Measurements from ENCODE around the gene FAAH. TPM values are rescaled to one million over a fixed set of nuclear protein-coding genes. Genes with fewer than 3 reads are reported as not detected.

Gene FAAH
- polyA plus RNA-seq, 1 donor, result 23.1 TPM

- Histone ChIP-seq H3K4me1 (ENCODE audit: control insufficient read depth, insufficient read depth, low read length) (peaks cover 32% of the 10 kb centered on the region), H3K36me3 (ENCODE audit: control insufficient read depth, insufficient read depth, low read length) (no peaks in the 10 kb centered on the region), H3K4me3 (ENCODE audit: low read length) (no peak overlapping the region), H3K27ac (ENCODE audit: low read length) (no peak overlapping the region), H3K9me3 (ENCODE audit: control insufficient read depth, low read depth, low read length) (no peaks in the 10 kb centered on the region), H3K27me3 (ENCODE audit: control insufficient read depth, insufficient read depth, low read length) (peaks cover 7% of the 10 kb centered on the region)
- WGBS (ENCODE audit: insufficient coverage, low lambda C conversion rate), result 60% methylated on average over 1 of the region's 9 CpGs
- DNase-seq, result no peak
Measured at GRCh38 chr1:46399307-46399706, 5.2 kb downstream of the FAAH start.

DNA sequence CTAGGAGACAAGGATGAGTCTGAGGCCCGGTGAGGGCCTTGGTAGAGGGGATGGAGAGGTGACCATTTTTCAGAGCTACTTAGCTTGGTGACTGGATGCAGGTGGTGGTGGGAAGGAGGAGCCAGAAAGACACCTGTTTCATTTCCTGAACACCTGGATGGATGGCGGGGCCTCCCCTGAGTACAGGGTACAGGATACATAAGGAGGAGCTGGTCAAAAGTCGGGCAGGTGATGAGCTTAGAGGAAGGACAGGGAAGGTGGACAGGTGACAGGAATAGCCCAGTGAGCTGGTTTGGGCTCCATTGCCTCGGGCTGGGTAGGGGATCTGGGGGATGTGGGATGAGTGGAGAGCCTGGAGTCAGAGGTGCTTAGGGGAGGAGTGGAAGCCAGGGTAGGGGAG, 6.3 kb downstream of the FAAH start:
- peaks cover 26% of the 10 kb centered on the region for H3K4me1 ChIP-seq (ENCODE audit: control insufficient read depth, insufficient read depth, low read length)
- no peaks in the 10 kb centered on the region for H3K9me3 ChIP-seq (ENCODE audit: control insufficient read depth, low read depth, low read length)
- DNase-seq, result peak; percentile 43 to 72
- no peak overlapping the region for H3K4me3 ChIP-seq (ENCODE audit: low read length)
- no peaks in the 10 kb centered on the region for H3K36me3 ChIP-seq (ENCODE audit: control insufficient read depth, insufficient read depth, low read length)
- peaks cover under 1% of the 10 kb centered on the region for H3K27me3 ChIP-seq (ENCODE audit: control insufficient read depth, insufficient read depth, low read length)
- WGBS (ENCODE audit: insufficient coverage, low lambda C conversion rate), result no CpG with 5 or more reads among the region's 4 CpGs
- H3K27ac ChIP-seq (ENCODE audit: low read length), result no peak overlapping the region

DNA sequence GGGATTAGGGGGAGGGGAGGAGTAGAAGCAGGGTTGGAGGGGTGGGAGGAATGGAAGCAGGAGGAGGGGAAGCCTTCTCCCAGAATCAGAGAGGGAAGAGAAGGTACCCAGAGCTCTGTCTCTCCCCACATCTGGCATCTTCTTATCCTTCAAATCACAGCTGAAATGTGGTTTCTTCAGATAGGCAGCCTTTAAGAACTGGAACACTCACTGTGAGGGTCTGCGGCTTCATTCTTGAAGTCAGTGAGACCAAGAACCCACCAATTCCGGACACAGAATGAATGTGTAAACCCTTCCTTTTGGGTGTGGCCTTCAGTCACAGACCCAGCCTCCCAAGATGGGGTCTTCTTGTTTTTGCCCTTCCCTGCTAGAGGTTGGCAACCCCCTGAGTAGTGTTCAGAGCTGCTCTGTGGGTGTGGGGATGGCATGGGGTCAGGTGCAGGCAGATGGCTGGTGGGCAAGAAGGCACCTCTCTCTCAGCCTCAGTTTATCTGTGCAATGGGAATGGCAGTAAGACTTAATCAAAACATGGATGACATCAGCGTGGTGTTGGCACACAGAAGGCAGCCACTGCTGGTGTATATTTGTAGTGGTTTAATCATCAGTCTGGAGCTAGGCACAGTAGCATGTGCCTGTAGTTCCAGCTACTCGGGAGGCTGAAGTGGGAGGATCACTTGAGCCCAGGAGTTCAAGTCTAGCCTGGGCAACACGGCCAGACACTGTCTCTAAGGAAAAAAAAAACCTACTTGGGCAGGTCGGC, 7.2 kb downstream of the FAAH start:
- DNase-seq, result no peak
- no CpG with 5 or more reads among the region's 6 CpGs for WGBS (ENCODE audit: insufficient coverage, low lambda C conversion rate)
- Histone ChIP-seq H3K4me1 (ENCODE audit: control insufficient read depth, insufficient read depth, low read length) (peaks cover 25% of the 10 kb centered on the region), H3K27ac (ENCODE audit: low read length) (no peak overlapping the region), H3K4me3 (ENCODE audit: low read length) (no peak overlapping the region), H3K9me3 (ENCODE audit: control insufficient read depth, low read depth, low read length) (no peaks in the 10 kb centered on the region), H3K36me3 (ENCODE audit: control insufficient read depth, insufficient read depth, low read length) (no peaks in the 10 kb centered on the region), H3K27me3 (ENCODE audit: control insufficient read depth, insufficient read depth, low read length) (no peaks in the 10 kb centered on the region)

GRCh38 chr1:46401964-46402626, 8.0 kb downstream of the FAAH start:
- no CpG with 5 or more reads among the region's 10 CpGs for WGBS (ENCODE audit: insufficient coverage, low lambda C conversion rate)
- peak; percentile 50 to 80 for DNase-seq
- H3K9me3 ChIP-seq (ENCODE audit: control insufficient read depth, low read depth, low read length), result no peaks in the 10 kb centered on the region
- no peak overlapping the region for H3K4me3 ChIP-seq (ENCODE audit: low read length)
- H3K4me1 ChIP-seq (ENCODE audit: control insufficient read depth, insufficient read depth, low read length), result peaks cover 24% of the 10 kb centered on the region
- no peaks in the 10 kb centered on the region for H3K27me3 ChIP-seq (ENCODE audit: control insufficient read depth, insufficient read depth, low read length)
- no peaks in the 10 kb centered on the region for H3K36me3 ChIP-seq (ENCODE audit: control insufficient read depth, insufficient read depth, low read length)
- no peak overlapping the region for H3K27ac ChIP-seq (ENCODE audit: low read length)

GRCh38 chr1:46403916-46404315, 9.8 kb downstream of the FAAH start:
- Histone ChIP-seq H3K36me3 (ENCODE audit: control insufficient read depth, insufficient read depth, low read length) (peaks cover 9% of the 10 kb centered on the region), H3K4me1 (ENCODE audit: control insufficient read depth, insufficient read depth, low read length) (peaks cover 24% of the 10 kb centered on the region), H3K27ac (ENCODE audit: low read length) (no peak overlapping the region), H3K9me3 (ENCODE audit: control insufficient read depth, low read depth, low read length) (no peaks in the 10 kb centered on the region), H3K4me3 (ENCODE audit: low read length) (no peak overlapping the region), H3K27me3 (ENCODE audit: control insufficient read depth, insufficient read depth, low read length) (no peaks in the 10 kb centered on the region)
- DNase-seq, result no peak
- no CpG with 5 or more reads among the region's 5 CpGs for WGBS (ENCODE audit: insufficient coverage, low lambda C conversion rate)

GRCh38 chr1:46404482-46405196, 10.5 kb downstream of the FAAH start:
- Histone ChIP-seq H3K4me1 (ENCODE audit: control insufficient read depth, insufficient read depth, low read length) (peaks cover 24% of the 10 kb centered on the region), H3K4me3 (ENCODE audit: low read length) (no peak overlapping the region), H3K27ac (ENCODE audit: low read length) (no peak overlapping the region), H3K9me3 (ENCODE audit: control insufficient read depth, low read depth, low read length) (no peaks in the 10 kb centered on the region), H3K36me3 (ENCODE audit: control insufficient read depth, insufficient read depth, low read length) (peaks cover 9% of the 10 kb centered on the region), H3K27me3 (ENCODE audit: control insufficient read depth, insufficient read depth, low read length) (no peaks in the 10 kb centered on the region)
- DNase-seq, result no peak
- 100% methylated on average over 1 of the region's 7 CpGs for WGBS (ENCODE audit: insufficient coverage, low lambda C conversion rate)

- Histone ChIP-seq H3K9me3 (ENCODE audit: control insufficient read depth, low read depth, low read length) (no peaks in the 10 kb centered on the region), H3K4me1 (ENCODE audit: control insufficient read depth, insufficient read depth, low read length) (peaks cover 22% of the 10 kb centered on the region), H3K27ac (ENCODE audit: low read length) (no peak overlapping the region), H3K27me3 (ENCODE audit: control insufficient read depth, insufficient read depth, low read length) (no peaks in the 10 kb centered on the region), H3K4me3 (ENCODE audit: low read length) (no peak overlapping the region), H3K36me3 (ENCODE audit: control insufficient read depth, insufficient read depth, low read length) (peaks cover 9% of the 10 kb centered on the region)
- no CpG with 5 or more reads among the region's 12 CpGs for WGBS (ENCODE audit: insufficient coverage, low lambda C conversion rate)
- DNase-seq, result no peak
Measured at GRCh38 chr1:46405197-46405555, 11.1 kb downstream of the FAAH start.

DNA sequence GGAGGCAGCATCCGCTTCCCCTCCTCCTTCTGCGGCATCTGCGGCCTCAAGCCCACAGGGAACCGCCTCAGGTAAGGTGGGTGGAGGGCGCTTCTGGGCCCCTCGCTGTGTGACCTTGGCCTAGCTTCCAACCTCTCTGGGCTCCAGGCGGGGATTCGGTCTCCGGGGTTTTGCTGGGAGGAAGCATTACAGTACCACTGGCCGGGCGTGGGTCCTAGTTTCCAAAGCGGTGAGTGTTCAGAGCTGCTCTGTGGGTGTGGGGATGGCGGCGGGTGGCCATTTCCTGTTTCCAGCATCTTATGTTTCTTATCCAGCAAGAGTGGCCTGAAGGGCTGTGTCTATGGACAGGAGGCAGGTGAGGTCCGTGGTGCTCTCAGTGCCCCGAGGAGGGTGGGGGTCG, 11.6 kb downstream of the FAAH start:
- H3K4me3 ChIP-seq (ENCODE audit: low read length), result no peak overlapping the region
- no peaks in the 10 kb centered on the region for H3K27me3 ChIP-seq (ENCODE audit: control insufficient read depth, insufficient read depth, low read length)
- no peak overlapping the region for H3K27ac ChIP-seq (ENCODE audit: low read length)
- peaks cover 17% of the 10 kb centered on the region for H3K4me1 ChIP-seq (ENCODE audit: control insufficient read depth, insufficient read depth, low read length)
- WGBS (ENCODE audit: insufficient coverage, low lambda C conversion rate), result no CpG with 5 or more reads among the region's 17 CpGs
- H3K9me3 ChIP-seq (ENCODE audit: control insufficient read depth, low read depth, low read length), result no peaks in the 10 kb centered on the region
- DNase-seq, result no peak
- peaks cover 9% of the 10 kb centered on the region for H3K36me3 ChIP-seq (ENCODE audit: control insufficient read depth, insufficient read depth, low read length)

GRCh38 chr1:46406881-46407608, 12.9 kb downstream of the FAAH start:
- WGBS (ENCODE audit: insufficient coverage, low lambda C conversion rate), result no CpG with 5 or more reads among the region's 13 CpGs
- H3K27me3 ChIP-seq (ENCODE audit: control insufficient read depth, insufficient read depth, low read length), result no peaks in the 10 kb centered on the region
- no peaks in the 10 kb centered on the region for H3K9me3 ChIP-seq (ENCODE audit: control insufficient read depth, low read depth, low read length)
- H3K27ac ChIP-seq (ENCODE audit: low read length), result no peak overlapping the region
- peaks cover 9% of the 10 kb centered on the region for H3K36me3 ChIP-seq (ENCODE audit: control insufficient read depth, insufficient read depth, low read length)
- H3K4me1 ChIP-seq (ENCODE audit: control insufficient read depth, insufficient read depth, low read length), result peaks cover 8% of the 10 kb centered on the region
- H3K4me3 ChIP-seq (ENCODE audit: low read length), result no peak overlapping the region
- DNase-seq, result no peak

DNA sequence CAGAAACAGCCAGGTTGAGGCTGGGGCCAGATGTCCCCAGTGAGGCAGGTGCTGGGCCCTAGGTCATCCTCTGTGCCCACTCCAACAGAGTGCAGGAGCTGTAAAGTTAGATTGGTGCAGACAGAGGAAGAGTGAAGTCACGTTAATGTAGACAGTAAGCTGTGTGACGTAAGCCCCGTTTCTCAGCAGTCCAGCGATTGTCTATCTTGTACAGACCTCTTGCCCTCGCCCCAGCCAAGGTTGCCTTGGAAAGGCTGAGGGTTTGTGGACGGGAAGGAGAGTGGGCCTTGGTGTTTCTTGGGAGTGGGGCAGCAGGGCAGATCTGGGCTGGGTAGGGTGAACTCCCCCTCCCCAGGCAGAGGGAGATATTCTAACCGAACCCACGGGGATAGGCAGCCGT, 13.5 kb downstream of the FAAH start:
- Histone ChIP-seq H3K4me3 (ENCODE audit: low read length) (no peak overlapping the region), H3K27me3 (ENCODE audit: control insufficient read depth, insufficient read depth, low read length) (no peaks in the 10 kb centered on the region), H3K9me3 (ENCODE audit: control insufficient read depth, low read depth, low read length) (no peaks in the 10 kb centered on the region), H3K4me1 (ENCODE audit: control insufficient read depth, insufficient read depth, low read length) (peaks cover 4% of the 10 kb centered on the region), H3K36me3 (ENCODE audit: control insufficient read depth, insufficient read depth, low read length) (peaks cover 9% of the 10 kb centered on the region), H3K27ac (ENCODE audit: low read length) (no peak overlapping the region)
- WGBS (ENCODE audit: insufficient coverage, low lambda C conversion rate), result no CpG with 5 or more reads among the region's 9 CpGs
- no peak for DNase-seq
